ENCODE measurements around the gene HIC2.
"Not testable (repeated sequence)": the region's sequence is repeated elsewhere in the genome, so short reads cannot be mapped to it uniquely, and the experiment has no call there.

GRCh38 chr22:21368603-21369310, 48.4 kb upstream of the HIC2 start:
- not testable (repeated sequence) for TF ChIP-seq ZNF274 (IDR thresholded peaks at IDR 0.05; ENCODE audit: low read depth, low read length); SUZ12 (IDR thresholded peaks at IDR 0.05; ENCODE audit: extremely low read depth, insufficient read depth, insufficient read length); YY1 (IDR thresholded peaks at IDR 0.05; ENCODE audit: insufficient read depth, insufficient read length)
